OCI-LY7 (cell line): ENCODE results near the gene RPRD1B.

Source experiments
- CTCF ChIP-seq: fragments of 200-600 bp; sonication (generic); conservative IDR thresholded peaks from 2 replicates; pipeline ENCODE4 v1.5.1; 2014; ENCODE audit warnings: mild to moderate bottlenecking, antibody characterized with exemption, low read length, moderate library complexity, mixed read lengths
- EZH2phosphoT487 ChIP-seq: fragments of 200-600 bp; sonication (generic); IDR thresholded peaks from 2 replicates; pipeline ENCODE4 v1.6.1; 2018; ENCODE audit warnings: low read depth, borderline replicate concordance, mild to moderate bottlenecking, mixed run types, antibody characterized with exemption, low read length, moderate library complexity, mixed read lengths

GRCh38 chr20:38135651-38136420 is 102.3 kb downstream of the RPRD1B start:
- TF ChIP-seq CTCF (no peak), EZH2phosphoT487 (no peak)
